A172 (cell line): ENCODE measurements around the gene BTBD16. TPM values are rescaled to one million over a fixed set of nuclear protein-coding genes. Genes with fewer than 3 reads are reported as not detected.

ENCODE experiments used
- DNase-seq: peaks from one replicate; pipeline ENCODE4 v3.0.0-alpha.2; 2015; ENCODE audit warnings: low spot score
- total RNA-seq: library from RNA; depleted of rRNA; stranded (reverse); fragments of >200 nt; shearing (Covaris generic); gene quantifications from 2 replicates; pipeline ENCODE4 v1.2.3, GENCODE V29; 2014

The BTBD16 gene
- total RNA-seq, 1 experiment from 2014 or later: not detected

GRCh38 chr10:122294511-122295450 lies 23.7 kb downstream of the BTBD16 start:
- DNase-seq: no peak

GRCh38 chr10:122295451-122295809 lies 24.3 kb downstream of the BTBD16 start:
- no peak for DNase-seq

DNA sequence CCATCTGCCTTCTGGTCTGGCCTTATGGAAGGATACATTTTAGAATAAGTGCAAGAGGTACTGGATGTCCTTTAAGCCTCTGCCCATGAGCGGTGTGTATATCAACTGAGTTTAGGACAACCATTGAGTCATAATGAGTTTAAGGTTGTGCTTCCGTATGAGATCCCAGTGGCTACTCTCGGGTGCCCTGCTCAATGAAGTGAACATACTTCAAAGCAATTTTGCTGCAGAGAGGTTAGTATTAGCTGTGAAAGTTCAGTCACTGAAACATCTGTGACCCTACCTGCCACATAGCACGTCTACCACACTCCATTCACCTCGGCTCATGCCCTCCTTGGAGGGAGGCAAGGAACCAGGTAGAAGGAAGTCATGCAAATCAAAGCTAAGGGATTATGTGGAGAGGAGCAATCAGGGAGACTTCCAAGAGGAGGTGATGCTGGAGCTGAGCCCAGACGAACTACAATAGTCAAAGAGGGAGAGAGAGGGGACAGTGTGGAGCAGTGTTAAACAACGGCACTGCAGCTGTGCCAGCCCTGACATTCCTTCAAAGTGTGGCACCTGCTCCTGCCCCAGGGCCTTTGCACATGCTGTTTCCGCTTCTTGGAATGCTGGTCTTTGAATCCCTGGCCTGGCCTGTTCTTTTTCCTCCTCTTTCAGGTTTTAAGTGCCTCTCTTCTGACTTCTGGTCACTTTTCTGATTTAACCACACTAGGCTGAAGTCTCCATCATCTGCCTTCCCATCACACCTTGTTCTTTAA lies 25.4 kb downstream of the BTBD16 start:
- DNase-seq: no peak

- DNase-seq: no peak
Measured at GRCh38 chr10:122297583-122297982, 26.5 kb downstream of the BTBD16 start.

GRCh38 chr10:122298206-122298597 lies 27.1 kb downstream of the BTBD16 start:
- no peak for DNase-seq

- DNase-seq: peak; percentile 62
Measured at GRCh38 chr10:122298598-122299301, 27.7 kb downstream of the BTBD16 start.

- DNase-seq: no peak
Measured at GRCh38 chr10:122299423-122300075, 28.5 kb downstream of the BTBD16 start.

GRCh38 chr10:122301055-122301810 lies 30.1 kb downstream of the BTBD16 start:
- DNase-seq: peak; percentile 90

DNA sequence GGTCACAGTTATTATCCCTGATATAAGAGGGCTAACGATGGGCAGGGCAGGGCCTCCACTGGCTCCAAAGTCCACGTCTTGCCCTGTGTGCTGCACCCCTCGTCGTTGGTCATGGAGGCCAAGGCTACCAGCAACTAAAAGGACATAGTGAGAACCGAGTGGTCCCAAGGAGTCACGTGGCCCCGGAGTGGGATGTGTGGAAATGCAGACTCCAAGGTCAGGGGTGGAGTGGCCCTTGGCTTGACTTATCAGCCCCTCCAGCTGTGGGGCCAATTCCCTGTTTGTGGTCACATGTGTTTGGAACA lies 30.7 kb downstream of the BTBD16 start:
- DNase-seq: no peak

DNA sequence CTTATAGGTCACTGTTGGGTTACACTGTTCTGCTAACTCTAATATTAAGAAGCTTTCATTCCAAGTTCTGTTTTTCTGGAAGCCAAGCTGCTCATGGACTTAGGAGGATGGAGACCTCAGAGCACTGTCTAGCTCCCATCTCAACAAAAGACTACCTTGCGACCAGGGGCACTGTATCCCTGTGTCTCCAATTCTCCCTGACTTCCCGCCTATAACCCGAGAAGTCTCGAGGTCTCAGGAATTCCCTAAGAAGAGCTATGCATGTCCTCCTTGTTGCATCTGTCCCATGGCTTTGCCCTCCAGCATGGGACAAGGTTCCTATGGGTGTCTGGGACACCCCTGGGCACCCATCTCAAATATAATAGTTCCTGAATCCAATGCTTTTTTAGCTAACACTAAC lies 31.2 kb downstream of the BTBD16 start:
- DNase-seq: no peak

DNA sequence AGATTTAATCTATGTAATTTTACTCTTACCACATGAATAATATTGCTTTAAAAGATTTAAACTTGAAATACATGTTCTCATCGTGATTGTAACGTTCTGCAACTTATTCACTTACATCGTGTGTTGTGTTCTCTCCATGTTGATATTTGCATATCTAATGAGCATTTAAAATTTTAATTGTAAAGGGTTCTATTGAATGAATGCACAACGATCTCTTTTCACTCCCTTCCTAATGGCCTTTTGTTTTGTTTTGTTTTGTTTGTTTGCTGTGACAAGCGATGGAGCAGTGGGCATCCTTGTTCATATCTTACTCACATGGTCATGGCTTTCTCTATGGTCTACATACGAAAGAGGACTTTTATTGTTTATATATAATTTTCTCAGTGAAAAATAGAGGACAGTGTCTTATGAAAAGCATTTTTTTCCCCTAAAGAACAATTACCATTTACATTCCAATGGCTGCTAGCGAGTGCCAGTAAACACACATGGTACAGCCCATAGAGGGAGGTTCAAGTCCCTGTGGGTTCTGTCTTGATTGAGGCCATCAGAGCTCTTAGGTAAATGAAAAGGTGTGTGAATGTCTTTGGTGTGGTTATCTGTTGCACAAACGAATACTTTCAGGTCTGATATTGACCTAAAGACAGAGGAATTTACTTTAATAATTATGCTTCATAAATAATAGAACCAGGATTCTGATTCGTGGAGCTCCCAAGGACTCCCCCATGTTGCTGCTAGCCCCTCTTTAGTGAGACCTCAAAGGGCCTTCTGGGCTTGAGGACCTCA lies 32.4 kb downstream of the BTBD16 start:
- no peak for DNase-seq

DNA sequence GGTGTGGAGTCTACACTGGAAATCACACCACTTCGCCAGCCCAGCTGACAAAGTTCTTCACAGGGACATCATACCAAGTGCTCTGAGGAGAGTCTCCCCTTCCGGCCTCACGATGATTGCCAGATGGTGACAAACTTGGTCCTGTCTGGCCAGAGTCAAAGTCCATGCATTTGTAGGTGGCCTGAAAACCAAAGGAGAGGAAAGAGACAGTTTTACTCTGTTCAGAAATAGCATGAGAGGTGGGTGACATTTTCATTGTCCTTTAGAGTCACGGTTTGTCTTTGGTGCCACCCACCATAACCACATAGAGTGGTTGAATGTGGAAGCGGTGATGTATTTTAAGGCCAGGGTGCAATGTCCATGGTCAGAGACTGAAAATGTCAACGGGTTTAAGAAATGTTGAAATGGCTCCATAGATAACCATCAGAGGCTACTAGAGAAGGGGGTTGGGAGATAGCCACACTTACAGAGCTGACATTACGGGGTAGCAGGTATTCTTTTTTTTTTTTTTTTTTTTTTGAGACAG lies 33.0 kb downstream of the BTBD16 start:
- DNase-seq: no peak

DNA sequence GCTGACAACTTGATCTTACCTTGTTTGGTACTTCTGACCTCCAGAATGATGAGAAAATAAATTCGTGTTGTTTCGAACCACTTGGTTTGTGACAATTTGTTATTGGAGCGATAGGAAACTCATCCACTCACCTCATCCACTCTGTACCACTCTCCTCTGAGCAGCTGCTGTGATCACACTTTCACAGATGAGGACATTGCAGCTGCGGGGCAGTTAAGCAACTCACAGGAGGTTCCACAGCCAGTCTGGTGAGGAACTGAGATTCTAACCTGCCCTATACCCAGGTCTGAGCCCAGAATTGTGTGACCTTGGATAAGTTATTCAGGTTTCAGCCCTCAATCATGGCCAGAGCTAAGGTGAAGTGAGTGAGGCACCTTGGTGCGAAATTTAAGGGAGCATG lies 35.2 kb downstream of the BTBD16 start:
- no peak for DNase-seq

DNA sequence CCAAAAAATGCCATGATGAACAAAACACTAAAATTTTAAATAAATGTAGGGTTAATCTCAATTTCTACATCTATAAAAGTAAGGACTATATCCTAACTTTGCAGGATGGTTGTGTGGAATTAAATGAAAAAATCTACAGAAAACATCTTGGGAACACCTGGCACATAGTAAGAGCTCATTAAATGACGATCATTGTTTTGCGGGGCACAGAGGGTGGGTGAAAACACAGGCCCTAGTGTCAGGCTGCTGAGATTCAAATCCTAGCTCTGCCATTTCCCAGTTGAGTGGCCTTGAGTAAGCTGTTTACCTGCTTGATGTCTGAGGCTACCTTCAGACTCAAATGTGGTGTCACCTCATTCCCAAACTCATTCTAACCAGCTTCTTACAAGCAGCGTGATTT lies 35.6 kb downstream of the BTBD16 start:
- DNase-seq: no peak

DNA sequence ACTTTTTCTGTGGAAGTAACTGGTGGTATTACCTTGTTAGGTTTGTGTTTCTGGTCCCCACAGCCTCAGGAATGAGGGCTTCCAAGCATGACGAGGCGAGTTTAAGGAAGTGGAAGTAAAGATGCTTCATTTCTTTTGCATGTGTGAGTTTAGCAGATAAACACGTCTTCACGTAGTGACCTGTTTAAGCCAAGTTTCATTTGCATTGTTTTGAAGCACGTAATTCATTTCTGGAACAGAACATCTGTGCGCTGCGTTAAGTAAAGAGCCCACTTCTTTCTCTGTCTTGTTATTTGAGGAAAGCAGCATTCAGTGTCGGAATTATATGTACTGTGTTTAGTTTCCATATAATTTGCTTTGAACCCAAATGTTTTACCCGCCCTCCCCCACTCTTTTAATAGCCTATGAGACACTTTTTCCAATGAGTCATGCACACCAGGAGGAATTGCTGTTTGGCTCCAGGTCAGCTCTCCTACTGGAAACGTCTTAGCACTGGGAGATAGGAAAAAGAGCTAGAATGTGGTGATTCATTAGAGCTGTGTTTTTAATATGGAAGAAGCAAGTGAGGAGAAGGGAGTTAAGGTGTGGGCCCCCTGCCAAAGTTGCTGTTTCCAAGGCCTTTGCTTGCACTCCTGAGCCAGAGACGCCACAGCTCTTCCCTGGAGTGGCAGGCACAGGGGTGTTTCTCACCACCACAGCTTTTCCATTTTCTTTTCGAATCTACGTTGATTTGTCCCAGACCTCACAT lies 36.7 kb downstream of the BTBD16 start:
- DNase-seq: peak; percentile 94

GRCh38 chr10:122308417-122309141 lies 37.5 kb downstream of the BTBD16 start:
- no peak for DNase-seq

- DNase-seq: no peak
Measured at GRCh38 chr10:122310311-122311050, 39.4 kb downstream of the BTBD16 start.

- no peak for DNase-seq
Measured at GRCh38 chr10:122311051-122311410, 39.9 kb downstream of the BTBD16 start.
